GM13977 (cell line): ENCODE results near the gene TMC4.

Experiments
- DNase-seq: peaks from one replicate; pipeline ENCODE4 v3.0.0; 2012; ENCODE audit warnings: low spot score
- CTCF ChIP-seq: IDR thresholded peaks from 2 replicates; pipeline ENCODE4 v1.5.1; 2012; ENCODE audit warnings: mild to moderate bottlenecking, control low read depth; ENCODE audit not compliant: insufficient read depth; ENCODE audit errors: extremely low read depth, missing control alignments
- in situ Hi-C: fragments of 300-500 bp; cut with MboI; formaldehyde crosslinking; loops from one replicate; pipeline ENCODE4 v1.12.0; 2022; ENCODE audit warnings: low sequenced_read_pairs, low pct_unique_long_range_greater_than_20kb, mixed read lengths, inconsistent platforms; ENCODE audit not compliant: unreplicated experiment

The TMC4 gene

GRCh38 chr19:54206831-54207177, 33.8 kb upstream of the TMC4 start:
- DNase-seq, result no peak
- no peak for TF ChIP-seq CTCF
- in situ Hi-C loops, result no loop called here

DNA sequence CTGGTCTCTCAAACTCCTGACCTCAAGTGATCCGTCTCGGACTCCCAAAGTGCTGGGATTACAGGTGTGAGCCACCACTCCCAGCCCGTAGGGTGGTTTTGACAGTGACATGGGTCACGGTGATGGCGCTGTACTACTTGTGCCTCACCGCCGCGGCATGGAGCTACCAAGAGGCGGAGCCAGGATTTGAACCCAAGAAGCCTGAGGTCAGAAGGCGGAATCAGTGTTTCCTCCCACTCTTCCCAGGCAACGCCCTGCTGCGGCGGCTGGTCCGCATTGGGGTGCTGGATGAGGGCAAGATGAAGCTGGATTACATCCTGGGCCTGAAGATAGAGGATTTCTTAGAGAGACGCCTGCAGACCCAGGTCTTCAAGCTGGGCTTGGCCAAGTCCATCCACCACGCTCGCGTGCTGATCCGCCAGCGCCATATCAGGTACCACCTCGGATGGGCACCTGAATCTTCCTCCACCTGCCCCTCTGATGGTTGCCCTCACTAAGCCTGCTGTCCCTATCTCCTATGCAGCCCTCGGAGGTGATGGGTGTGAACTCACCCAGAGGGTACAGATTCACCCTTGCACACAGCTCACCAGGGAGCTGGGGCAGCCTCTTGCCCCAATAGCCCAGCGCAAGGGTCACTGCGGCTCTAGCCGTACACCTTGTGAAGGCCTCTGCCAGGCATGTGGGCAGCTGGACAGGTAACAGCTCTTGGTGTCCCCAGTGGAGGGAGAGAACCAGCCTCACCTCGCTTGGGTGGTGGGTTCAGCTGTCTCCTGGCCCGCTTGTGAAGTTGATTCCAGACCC, 33.3 kb upstream of the TMC4 start:
- in situ Hi-C loops, result no loop called here
- no peak for DNase-seq
- TF ChIP-seq CTCF, result no peak

DNA sequence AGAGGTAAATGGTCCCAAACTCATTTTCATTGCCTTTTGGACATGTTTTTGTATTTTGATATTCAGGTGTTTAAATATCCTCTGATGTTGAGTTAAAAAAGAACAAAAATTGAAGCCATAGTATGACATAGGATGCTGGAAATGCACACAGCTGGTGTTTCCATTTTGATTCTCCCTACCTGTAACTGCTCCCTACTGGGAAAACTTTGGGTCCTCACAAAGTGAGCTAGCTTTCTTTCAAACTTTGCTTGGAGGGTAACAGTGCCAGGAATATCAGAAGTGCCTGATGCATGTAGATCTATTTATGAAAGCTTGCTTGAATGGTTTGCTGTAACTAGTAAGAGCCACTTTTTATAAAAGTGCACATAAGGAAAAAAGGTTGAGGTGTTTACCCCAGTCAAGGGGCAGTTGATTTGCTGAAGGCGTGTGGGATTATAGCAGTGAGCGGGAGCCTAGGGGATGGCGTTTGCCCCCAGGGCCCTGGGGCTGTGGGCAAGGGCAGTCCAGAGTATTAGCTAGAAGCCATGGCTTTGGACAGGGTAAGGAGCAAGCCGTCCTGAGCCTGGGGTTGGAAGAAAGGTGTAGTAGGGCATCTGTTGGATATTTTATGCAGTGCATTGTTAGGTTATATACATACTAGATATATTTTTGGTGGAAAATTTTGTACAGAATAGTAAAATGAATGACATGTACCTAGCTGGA, 32.0 kb upstream of the TMC4 start:
- no peak for DNase-seq
- in situ Hi-C loops, result no loop called here
- no peak for TF ChIP-seq CTCF

DNA sequence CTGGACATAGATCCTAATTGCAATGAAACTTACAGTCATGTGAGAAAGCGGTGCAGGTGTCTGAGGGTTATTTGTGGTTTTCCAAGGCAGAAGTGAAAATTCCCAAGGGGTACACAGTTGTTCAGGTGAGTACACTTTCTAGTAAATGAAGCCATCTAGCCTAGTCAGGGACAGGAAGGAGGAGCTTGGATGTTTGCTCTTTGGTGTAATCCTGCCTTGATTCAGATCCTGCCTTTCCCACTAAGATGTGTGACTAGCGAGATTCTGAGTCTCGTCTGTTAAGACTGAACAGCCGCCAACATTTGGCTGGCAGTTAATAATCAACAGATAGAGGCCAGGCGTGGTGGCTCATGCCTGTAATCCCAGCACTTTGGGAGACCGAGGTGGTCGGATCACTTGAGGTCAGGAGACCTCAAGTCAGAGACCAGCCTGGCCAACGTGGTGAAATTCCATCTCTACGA, 30.2 kb upstream of the TMC4 start:
- in situ Hi-C loops, result no loop called here
- no peak for DNase-seq
- no peak for TF ChIP-seq CTCF

DNA sequence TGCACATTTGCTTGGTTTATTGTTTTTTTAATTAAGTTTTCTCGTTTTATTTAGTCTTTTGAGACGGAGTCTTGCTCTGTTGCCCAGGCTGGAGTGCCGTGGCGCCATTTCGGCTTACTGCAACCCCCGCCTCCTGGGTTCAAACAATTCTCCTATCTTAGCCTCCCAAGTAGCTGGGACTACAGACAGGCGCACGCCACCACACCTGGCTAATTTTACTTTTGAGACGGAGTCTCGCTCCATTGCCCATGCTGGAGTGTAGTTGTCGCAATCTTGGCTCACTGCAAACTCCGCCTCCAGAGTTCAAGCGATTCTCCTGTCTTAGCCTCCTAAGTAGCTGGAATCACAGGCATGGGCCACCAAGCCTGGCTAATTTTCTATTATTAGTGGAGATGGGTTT, 29.0 kb upstream of the TMC4 start:
- DNase-seq, result no peak
- no peak for TF ChIP-seq CTCF
- in situ Hi-C loops, result no loop called here

GRCh38 chr19:54201172-54201701, 28.3 kb upstream of the TMC4 start:
- no peak for DNase-seq
- TF ChIP-seq CTCF, result no peak

More at GRCh38 chr19:54201172-54201701, 28.3 kb upstream of the TMC4 start:
- in situ Hi-C loops, result no loop called here
